ENCODE results near the gene ZBTB5.
"Not testable (repeated sequence)": the region's sequence is repeated elsewhere in the genome, so short reads cannot be mapped to it uniquely, and the experiment has no call there.

Gene ZBTB5

GRCh38 chr9:37474438-37474837 is 9.2 kb upstream of the ZBTB5 start:
- no peak overlapping the region for H3K4me3 ChIP-seq (replicated peaks; ENCODE audit: low read depth, low read length)
- DNase-seq (ENCODE audit: extremely low read depth, low read depth), result no peak
- TF ChIP-seq, protein P1, sequence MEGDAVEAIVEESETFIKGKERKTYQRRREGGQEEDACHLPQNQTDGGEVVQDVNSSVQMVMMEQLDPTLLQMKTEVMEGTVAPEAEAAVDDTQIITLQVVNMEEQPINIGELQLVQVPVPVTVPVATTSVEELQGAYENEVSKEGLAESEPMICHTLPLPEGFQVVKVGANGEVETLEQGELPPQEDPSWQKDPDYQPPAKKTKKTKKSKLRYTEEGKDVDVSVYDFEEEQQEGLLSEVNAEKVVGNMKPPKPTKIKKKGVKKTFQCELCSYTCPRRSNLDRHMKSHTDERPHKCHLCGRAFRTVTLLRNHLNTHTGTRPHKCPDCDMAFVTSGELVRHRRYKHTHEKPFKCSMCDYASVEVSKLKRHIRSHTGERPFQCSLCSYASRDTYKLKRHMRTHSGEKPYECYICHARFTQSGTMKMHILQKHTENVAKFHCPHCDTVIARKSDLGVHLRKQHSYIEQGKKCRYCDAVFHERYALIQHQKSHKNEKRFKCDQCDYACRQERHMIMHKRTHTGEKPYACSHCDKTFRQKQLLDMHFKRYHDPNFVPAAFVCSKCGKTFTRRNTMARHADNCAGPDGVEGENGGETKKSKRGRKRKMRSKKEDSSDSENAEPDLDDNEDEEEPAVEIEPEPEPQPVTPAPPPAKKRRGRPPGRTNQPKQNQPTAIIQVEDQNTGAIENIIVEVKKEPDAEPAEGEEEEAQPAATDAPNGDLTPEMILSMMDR (IDR thresholded peaks at IDR 0.05; ENCODE audit: low read depth, low read length, missing control alignments), result no peak

DNA sequence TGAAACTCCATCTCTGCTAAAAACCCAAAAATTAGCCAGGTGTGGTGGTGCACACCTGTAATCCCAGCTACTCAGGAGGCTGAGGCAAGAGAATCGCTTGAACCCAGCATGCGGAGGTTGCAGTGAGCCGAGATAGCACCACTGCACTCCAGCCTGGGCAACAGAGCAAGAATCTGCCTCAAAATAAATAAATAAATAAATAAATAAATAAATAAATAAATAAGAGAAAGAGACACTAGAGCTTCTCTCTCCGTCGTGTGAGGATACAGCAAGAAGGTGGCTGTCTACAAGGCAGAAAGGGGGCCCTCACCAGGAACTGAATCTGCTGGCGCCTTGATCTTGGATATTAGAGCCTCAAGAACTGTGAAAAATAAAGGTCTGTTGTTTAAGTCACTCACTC is 8.7 kb upstream of the ZBTB5 start:
- H3K4me3 ChIP-seq (replicated peaks; ENCODE audit: low read depth, low read length); DNase-seq (ENCODE audit: extremely low read depth, low read depth): not testable (repeated sequence)

DNA sequence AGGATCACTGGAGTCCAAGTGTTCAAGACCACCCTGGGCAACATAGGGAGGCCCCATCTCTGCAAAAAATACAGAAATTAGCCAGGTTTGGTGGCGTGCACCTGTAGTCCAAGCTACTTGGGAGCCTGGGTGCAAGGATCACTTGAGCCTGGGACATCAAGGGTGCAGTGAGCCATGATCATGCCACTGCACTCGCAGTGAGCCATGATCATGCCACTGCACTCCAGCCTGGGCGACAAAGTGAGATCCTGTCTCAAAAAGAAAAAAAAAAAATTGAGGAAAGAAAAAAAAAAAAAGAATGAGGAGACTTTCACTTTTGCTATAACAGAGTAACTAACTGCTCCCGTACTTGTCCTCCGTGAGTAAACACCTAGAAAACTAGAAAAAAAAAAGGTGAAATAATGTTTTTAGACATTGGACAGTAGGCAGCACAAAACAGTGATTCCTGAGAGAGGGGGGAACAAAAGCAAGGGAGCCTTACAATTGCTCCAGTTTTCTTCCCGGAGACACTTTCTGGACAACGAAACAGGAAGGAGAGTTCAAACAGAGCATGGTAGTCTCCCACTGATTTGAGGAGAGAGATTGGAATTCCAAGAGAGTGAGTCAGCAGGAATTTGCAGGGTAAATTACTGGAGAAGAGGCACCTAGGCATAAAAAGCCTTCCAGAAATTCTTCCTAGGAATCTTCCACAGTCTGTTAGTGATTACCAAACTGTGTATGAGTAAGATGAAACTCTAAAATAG is 6.9 kb upstream of the ZBTB5 start:
- TF ChIP-seq, protein P1 (IDR thresholded peaks at IDR 0.05; ENCODE audit: low read depth, low read length, missing control alignments), result no peak
- DNase-seq (ENCODE audit: extremely low read depth, low read depth), result peak; percentile 97
- peak overlapping the region; percentile 28 for H3K4me3 ChIP-seq (replicated peaks; ENCODE audit: low read depth, low read length)

- no peak for DNase-seq (ENCODE audit: extremely low read depth, low read depth)
- TF ChIP-seq, protein P1 (IDR thresholded peaks at IDR 0.05; ENCODE audit: low read depth, low read length, missing control alignments), result no peak
- no peak overlapping the region for H3K4me3 ChIP-seq (replicated peaks; ENCODE audit: low read depth, low read length)
These were observed 3.4 kb upstream of the ZBTB5 start for GRCh38 chr9:37468620-37469019.

GRCh38 chr9:37467530-37467929 is 2.3 kb upstream of the ZBTB5 start:
- not testable (repeated sequence) for DNase-seq (ENCODE audit: extremely low read depth, low read depth); H3K4me3 ChIP-seq (replicated peaks; ENCODE audit: low read depth, low read length)

DNA sequence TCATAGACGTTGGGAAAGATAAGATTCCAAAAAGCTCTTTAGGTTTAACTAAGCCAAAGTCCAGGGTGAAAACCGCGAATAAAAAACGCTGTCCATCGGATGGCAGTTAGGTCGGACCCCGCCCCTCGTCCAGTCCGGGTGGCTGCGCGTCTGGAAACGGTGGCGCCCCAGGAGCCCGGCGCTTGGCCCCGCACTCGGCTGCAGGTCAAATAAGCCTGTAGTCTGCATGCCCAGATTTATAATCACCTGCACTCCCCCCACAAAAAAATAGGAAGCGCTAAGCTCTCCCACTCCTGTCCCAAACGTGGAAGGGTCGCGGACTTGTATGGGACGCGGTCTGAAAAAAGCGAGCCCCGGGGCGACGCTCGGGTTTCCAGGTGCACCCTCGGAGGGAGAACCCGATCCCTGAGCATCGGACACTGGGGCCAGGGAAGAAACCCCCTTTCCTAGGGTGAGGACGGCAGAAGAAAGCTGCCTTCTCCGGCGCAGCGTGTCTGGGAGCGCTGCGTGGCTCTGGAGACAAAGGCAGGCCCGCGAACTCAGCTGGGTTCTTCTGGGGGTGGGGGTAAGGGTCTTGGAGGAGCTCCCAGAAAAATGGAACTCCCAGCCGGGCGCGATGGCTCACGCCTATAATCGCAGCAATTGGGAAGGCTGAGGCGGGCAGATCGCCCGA is 923 bp upstream of the ZBTB5 start:
- TF ChIP-seq, protein P1 (IDR thresholded peaks at IDR 0.05; ENCODE audit: low read depth, low read length, missing control alignments), result no peak
- DNase-seq (ENCODE audit: extremely low read depth, low read depth), result peak; percentile 60
- H3K4me3 ChIP-seq (replicated peaks; ENCODE audit: low read depth, low read length), result peak overlapping the region; percentile 91

DNA sequence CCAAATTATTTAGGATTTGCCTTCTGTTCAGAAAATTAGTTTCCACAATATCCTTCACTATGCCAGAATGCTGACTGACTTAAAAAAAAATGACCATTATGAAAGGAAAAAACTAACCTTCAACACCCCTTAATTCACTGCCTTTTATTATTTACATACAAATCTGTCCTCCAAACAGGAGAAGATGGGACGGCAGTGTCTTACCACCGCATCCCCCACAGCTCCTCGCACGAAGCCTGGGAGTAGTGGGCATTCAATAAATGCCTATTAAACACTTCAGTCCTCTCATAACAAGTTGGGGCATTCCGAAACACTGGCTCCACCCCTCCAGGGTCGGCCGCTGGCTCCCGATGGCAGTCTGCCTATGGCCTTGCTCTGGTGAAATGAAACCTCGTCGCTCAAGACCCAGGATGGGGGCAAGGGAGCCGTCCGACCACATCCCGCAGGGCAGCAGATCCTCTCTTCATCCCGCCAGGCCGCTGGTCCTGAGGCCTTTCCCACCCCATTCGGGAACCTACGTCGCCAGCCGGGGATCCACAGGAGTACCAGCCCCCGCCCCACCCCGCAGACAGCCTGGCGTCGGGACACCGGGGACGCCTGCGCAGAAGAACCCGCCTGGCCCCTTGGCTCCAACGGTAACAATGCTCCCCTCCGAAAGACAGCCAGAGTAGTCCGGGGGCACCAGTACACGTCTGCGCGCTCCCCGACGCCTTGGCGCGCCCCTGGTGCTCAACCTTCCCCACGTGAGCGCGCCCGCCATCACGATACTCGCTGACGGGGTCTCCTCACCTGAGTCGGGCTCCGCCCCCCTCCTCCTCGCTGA is 613 bp downstream of the ZBTB5 start:
- TF ChIP-seq, protein P1 (IDR thresholded peaks at IDR 0.05; ENCODE audit: low read depth, low read length, missing control alignments), result no peak
- peak overlapping the region; percentile 91 for H3K4me3 ChIP-seq (replicated peaks; ENCODE audit: low read depth, low read length)
- DNase-seq (ENCODE audit: extremely low read depth, low read depth), result no peak
